Panc1 (cell line): ENCODE measurements around the gene KNSTRN. TPM values are rescaled to one million over a fixed set of nuclear protein-coding genes. Genes with fewer than 3 reads are reported as not detected.

Source experiments
- ATAC-seq: fragments of 200-7000 bp; cut with Tn5 transposase; 2 replicates; pipeline ENCODE4 v1.9.1; 2020; ENCODE audit warnings: mild to moderate bottlenecking, moderate library complexity
- BruUV-seq: library from RNA; stranded (reverse); fragments of 400-500 nt; replicated peaks from 2 replicates; lab custom pipeline; 2021; lab: Mats Ljungman, UMichigan
- CTCF ChIA-PET: fragments of 300-600 bp; sonication (Branson Sonifier 250); formaldehyde crosslinking; loops from one replicate; lab custom pipeline; 2022; ENCODE audit warnings: antibody characterized with exemption; lab: Charles Lee
- POLR2A ChIA-PET: fragments of 300-600 bp; sonication (Branson Sonifier 250); formaldehyde crosslinking; loops from one replicate; lab custom pipeline; 2022; ENCODE audit warnings: antibody characterized with exemption; lab: Charles Lee
- DNase-seq: peaks from one replicate; pipeline ENCODE4 v3.0.0-alpha.2; 2010; ENCODE audit warnings: low read depth, low spot score
- H3K27ac ChIP-seq: 2 replicates; pipeline ENCODE4 v1.5.1; 2011; ENCODE audit warnings: mild to moderate bottlenecking, low read length, inconsistent platforms
- H3K27me3 ChIP-seq: fragments of 200-500 bp; sonication (Bioruptor generic); 2 replicates; pipeline ENCODE4 v1.6.0; 2014; ENCODE audit warnings: low read length, inconsistent platforms; ENCODE audit not compliant: control insufficient read depth, insufficient read depth
- H3K36me3 ChIP-seq: fragments of 200-500 bp; sonication (Bioruptor generic); 2 replicates; pipeline ENCODE4 v1.5.1; 2014; ENCODE audit warnings: inconsistent platforms, mild to moderate bottlenecking, low read length, moderate library complexity; ENCODE audit not compliant: control insufficient read depth, insufficient read depth
- H3K4me1 ChIP-seq: 2 replicates; pipeline ENCODE4 v1.5.1; 2011; ENCODE audit warnings: inconsistent platforms, mild to moderate bottlenecking, low read length, moderate library complexity; ENCODE audit not compliant: control insufficient read depth, insufficient read depth
- H3K4me3 ChIP-seq, 2 experiments: 2 replicates each; pipeline ENCODE4 v1.5.1; 2011 to 2012; ENCODE audit warnings: low read depth in 2 of 2, low read length in 2 of 2, mild to moderate bottlenecking in 2 of 2, inconsistent platforms in 1 of 2, moderate library complexity in 1 of 2
- H3K9me3 ChIP-seq: fragments of 200-500 bp; sonication (Bioruptor generic); 2 replicates; pipeline ENCODE4 v1.5.1; 2014; ENCODE audit warnings: low read depth, mild to moderate bottlenecking, inconsistent platforms, low read length, moderate library complexity; ENCODE audit not compliant: control insufficient read depth, insufficient read depth
- POLR2AphosphoS5 ChIP-seq: IDR thresholded peaks from 2 replicates; pipeline ENCODE4 v1.6.1; 2012; ENCODE audit warnings: mild to moderate bottlenecking, low read depth, low read length, moderate library complexity
- REST ChIP-seq, 2 experiments: IDR thresholded peaks; 2 replicates each; pipeline ENCODE4 v1.6.1; 2011 to 2012; ENCODE audit warnings: low read depth in 2 of 2, control low read depth in 1 of 2, low read length in 1 of 2, mild to moderate bottlenecking in 1 of 2, moderate library complexity in 1 of 2; ENCODE audit not compliant: insufficient read depth in 1 of 2
- SIN3A ChIP-seq: IDR thresholded peaks from 2 replicates; pipeline ENCODE4 v1.6.1; 2012; ENCODE audit warnings: low read depth, mild to moderate bottlenecking, low read length, moderate library complexity, borderline replicate concordance; ENCODE audit not compliant: insufficient read depth
- TCF7L2 ChIP-seq: IDR thresholded peaks from 2 replicates; pipeline ENCODE4 v1.6.1; 2011; ENCODE audit warnings: mild to moderate bottlenecking, low read depth, low read length, inconsistent platforms
- in situ Hi-C: cut with HindIII; loops from 2 replicates; pipeline ENCODE4 v1.10.0; 2016; ENCODE audit warnings: low sequenced_read_pairs, low pct_unique_long_range_greater_than_20kb
- intact Hi-C: fragments of 100-400 bp; cut with micrococcal nuclease; formaldehyde crosslinking; loops from one replicate; pipeline ENCODE4 v1.10.0; 2022; ENCODE audit not compliant: unreplicated experiment
- total RNA-seq: library from RNA; stranded (reverse); gene quantifications from one replicate; pipeline ENCODE4 v1.2.1, GENCODE V29; 2021; ENCODE audit not compliant: unreplicated experiment
- TF ChIP-seq, protein P1 (sequence below): fragments of 450-650 bp; IDR thresholded peaks from 2 replicates; pipeline ENCODE4 v1.5.1; 2017; ENCODE audit warnings: mild to moderate bottlenecking

The KNSTRN gene
- total RNA-seq, 1 experiment from 2014 or later = 74.6 TPM

DNA sequence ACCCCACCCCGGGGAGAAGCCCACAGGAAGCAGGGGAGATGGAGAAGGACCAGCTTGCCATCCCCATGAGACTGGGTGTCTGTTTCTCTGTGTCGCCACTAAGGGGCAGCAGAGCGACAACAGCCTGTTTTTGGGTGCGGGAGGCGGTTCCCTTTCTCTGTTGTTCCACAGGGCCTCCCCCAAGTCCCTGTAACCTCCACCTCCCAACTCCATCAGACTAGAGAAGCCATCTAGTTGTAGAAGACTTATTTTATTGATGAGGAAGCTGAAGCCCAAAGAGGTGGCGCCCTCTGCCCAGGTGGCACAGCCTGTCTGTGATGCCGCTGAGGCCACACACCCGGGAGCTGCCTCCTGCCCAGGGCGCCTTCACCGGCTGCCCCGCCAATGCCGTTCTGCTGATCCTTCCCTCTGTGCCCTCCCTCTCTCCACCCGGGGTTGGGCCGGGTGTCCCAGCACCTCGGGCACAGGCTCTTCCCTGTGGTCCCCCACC is 37.8 kb upstream of the KNSTRN start:
- ChIA-PET POLR2A (interaction anchor here (0.9 kb wide), 1 partner anchor 77 kb away, joined by 3 read pairs; no protein-coding TSS in a partner anchor), CTCF (interaction anchor here (0.5 to 1.8 kb wide), 11 partner anchors 10 to 513 kb away, joined by 3 to 19 read pairs (median 4); partner anchors contain the start of gene IVD)
- Histone ChIP-seq H3K4me3 (no peak overlapping the region), H3K27ac (no peak overlapping the region), H3K36me3 (no peaks in the 10 kb centered on the region), H3K9me3 (no peaks in the 10 kb centered on the region), H3K27me3 (no peaks in the 10 kb centered on the region), H3K4me1 (peaks cover 39% of the 10 kb centered on the region)
- ATAC-seq = peak; percentile 42
- no peak for DNase-seq
- TF ChIP-seq TCF7L2 = no peak
- TF ChIP-seq, protein P1, sequence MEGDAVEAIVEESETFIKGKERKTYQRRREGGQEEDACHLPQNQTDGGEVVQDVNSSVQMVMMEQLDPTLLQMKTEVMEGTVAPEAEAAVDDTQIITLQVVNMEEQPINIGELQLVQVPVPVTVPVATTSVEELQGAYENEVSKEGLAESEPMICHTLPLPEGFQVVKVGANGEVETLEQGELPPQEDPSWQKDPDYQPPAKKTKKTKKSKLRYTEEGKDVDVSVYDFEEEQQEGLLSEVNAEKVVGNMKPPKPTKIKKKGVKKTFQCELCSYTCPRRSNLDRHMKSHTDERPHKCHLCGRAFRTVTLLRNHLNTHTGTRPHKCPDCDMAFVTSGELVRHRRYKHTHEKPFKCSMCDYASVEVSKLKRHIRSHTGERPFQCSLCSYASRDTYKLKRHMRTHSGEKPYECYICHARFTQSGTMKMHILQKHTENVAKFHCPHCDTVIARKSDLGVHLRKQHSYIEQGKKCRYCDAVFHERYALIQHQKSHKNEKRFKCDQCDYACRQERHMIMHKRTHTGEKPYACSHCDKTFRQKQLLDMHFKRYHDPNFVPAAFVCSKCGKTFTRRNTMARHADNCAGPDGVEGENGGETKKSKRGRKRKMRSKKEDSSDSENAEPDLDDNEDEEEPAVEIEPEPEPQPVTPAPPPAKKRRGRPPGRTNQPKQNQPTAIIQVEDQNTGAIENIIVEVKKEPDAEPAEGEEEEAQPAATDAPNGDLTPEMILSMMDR = peak; percentile 93
- in situ Hi-C loops (no loop called here), intact Hi-C loops (loop anchor here (2.0 kb wide), 1 partner anchor 76 kb away; no protein-coding TSS in a partner anchor)
- BruUV-seq = no TSS peak

DNA sequence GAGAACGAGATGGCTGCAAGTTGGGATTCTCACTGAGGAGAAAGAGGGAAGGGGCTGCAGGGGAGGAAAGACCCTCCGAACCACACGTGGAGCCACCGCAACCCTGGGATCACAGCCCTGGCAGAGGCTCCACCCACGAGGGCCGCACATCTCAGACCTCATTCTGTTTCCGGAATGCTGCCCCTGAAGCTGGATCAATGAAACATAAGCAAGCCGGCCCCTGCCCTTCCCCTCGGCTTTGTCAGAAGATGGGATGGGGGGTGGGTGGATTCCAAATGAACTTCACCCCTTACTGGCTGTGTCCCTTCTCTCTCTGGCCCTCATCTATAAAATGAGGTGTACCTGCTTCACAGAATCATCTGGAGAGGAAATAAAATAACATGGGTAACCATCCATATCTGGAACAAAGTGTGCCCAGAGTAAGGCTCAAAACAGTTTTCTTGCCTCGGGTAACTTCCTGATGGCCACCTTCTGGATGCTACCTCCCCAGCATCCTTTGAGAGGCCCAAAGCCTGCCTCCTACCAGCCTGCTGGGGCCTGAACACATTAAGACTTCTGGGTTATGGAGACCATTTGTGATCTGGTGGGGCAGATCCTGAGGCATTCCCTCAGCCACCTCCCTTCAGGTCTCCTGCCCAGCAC is 37.2 kb upstream of the KNSTRN start:
- Histone ChIP-seq H3K4me3 (no peak overlapping the region), H3K4me1 (peaks cover 32% of the 10 kb centered on the region), H3K9me3 (no peaks in the 10 kb centered on the region), H3K27me3 (no peaks in the 10 kb centered on the region), H3K27ac (peak overlapping the region; percentile 41; the same call in 1 of the 2 replicates), H3K36me3 (no peaks in the 10 kb centered on the region)
- ChIA-PET POLR2A (interaction anchor here (0.9 kb wide), 1 partner anchor 76 kb away, joined by 3 read pairs; no protein-coding TSS in a partner anchor), CTCF (interaction anchor here (0.5 to 1.8 kb wide), 3 partner anchors 22 to 513 kb away, joined by 12 to 19 read pairs (median 15); no protein-coding TSS in a partner anchor)
- TF ChIP-seq, protein P1 = no peak
- TF ChIP-seq REST (IDR thresholded peaks at IDR 0.05; ENCODE audit: insufficient read depth in 1 of 2, low read depth in 2 of 2, low read length in 1 of 2) (no peak), POLR2AphosphoS5 (no peak), SIN3A (no peak), TCF7L2 (no peak)
- in situ Hi-C loops = no loop called here
- DNase-seq (no peak), ATAC-seq (no peak)
- no TSS peak for BruUV-seq
- intact Hi-C loops = loop anchor here (2.0 kb wide), 1 partner anchor 75 kb away; no protein-coding TSS in a partner anchor
